Stimulated activated naive CD8-positive, alpha-beta T cell treated with anti-CD3 and anti-CD28 coated beads, Interleukin-15, amount 100 ng/mL, for 72 hours (primary cell): ENCODE data around the gene AGBL2.
"Not testable (repeated sequence)": the region's sequence is repeated elsewhere in the genome, so short reads cannot be mapped to it uniquely, and the experiment has no call there.

Experiments used
- ATAC-seq: fragments of 150-1000 bp; cut with Tn5 transposase; 2 replicates; pipeline ENCODE4 v1.10.0; 2021; ENCODE audit warnings: mild to moderate bottlenecking, moderate library complexity
- DNase-seq, 2 donors: peaks; one replicate each; pipeline ENCODE4 v3.0.0; 2021 to 2022
- H3K27ac Mint-ChIP-seq, 2 donors: one replicate each; pipeline ENCODE4 v1.8.0; 2022; ENCODE audit warnings: mild to moderate bottlenecking in 2 of 2, mixed read lengths in 2 of 2, moderate library complexity in 2 of 2
- H3K27me3 Mint-ChIP-seq: one replicate; pipeline ENCODE4 v1.8.0; 2022; ENCODE audit warnings: mixed read lengths
- H3K4me1 Mint-ChIP-seq: one replicate; pipeline ENCODE4 v1.8.0; 2022; ENCODE audit warnings: mild to moderate bottlenecking, mixed read lengths
- H3K4me3 Mint-ChIP-seq, 2 donors: one replicate each; pipeline ENCODE4 v1.8.0; 2022; ENCODE audit warnings: mild to moderate bottlenecking in 2 of 2, mixed read lengths in 2 of 2, moderate library complexity in 1 of 2
- H3K9me3 Mint-ChIP-seq, 2 donors: one replicate each; pipeline ENCODE4 v1.8.0; 2022; ENCODE audit warnings: mixed read lengths in 2 of 2

Gene AGBL2

GRCh38 chr11:47711816-47712215, 3.4 kb downstream of the AGBL2 start:
- Mint-ChIP-seq H3K4me1 (peaks cover 26% of the 10 kb centered on the region), H3K27me3 (no peaks in the 10 kb centered on the region), H3K4me3 (no peak overlapping the region), H3K27ac (no peak overlapping the region), H3K9me3 (peaks cover 8% of the 10 kb centered on the region in 2 donors)
- ATAC-seq (no peak), DNase-seq (no peak)

- no peak overlapping the region for H3K4me3 Mint-ChIP-seq
- no peaks in the 10 kb centered on the region for H3K27me3 Mint-ChIP-seq
- DNase-seq (no peak), ATAC-seq (no peak)
- H3K9me3 Mint-ChIP-seq, result peaks cover 8% of the 10 kb centered on the region in 2 donors
- peak overlapping the region in 1 of 2 donors; percentile 25 for H3K27ac Mint-ChIP-seq
- peaks cover 26% of the 10 kb centered on the region for H3K4me1 Mint-ChIP-seq
Observed at GRCh38 chr11:47711225-47711624, 3.9 kb downstream of the AGBL2 start.

- not testable (repeated sequence) for H3K4me1 Mint-ChIP-seq, ATAC-seq, H3K4me3 Mint-ChIP-seq, H3K9me3 Mint-ChIP-seq, H3K27ac Mint-ChIP-seq, H3K27me3 Mint-ChIP-seq, DNase-seq
Observed at GRCh38 chr11:47707275-47707786, 7.8 kb downstream of the AGBL2 start.

GRCh38 chr11:47705721-47706120, 9.4 kb downstream of the AGBL2 start:
- Mint-ChIP-seq H3K27me3 (no peaks in the 10 kb centered on the region), H3K27ac (peak overlapping the region in 1 of 2 donors; percentile 75), H3K4me3 (no peak overlapping the region), H3K9me3 (peaks cover 8% of the 10 kb centered on the region in 2 donors), H3K4me1 (peaks cover 5% of the 10 kb centered on the region)
- ATAC-seq (no peak), DNase-seq (no peak)

- DNase-seq, result no peak
- H3K27ac Mint-ChIP-seq, result no peak overlapping the region
- ATAC-seq, result no peak
- H3K4me3 Mint-ChIP-seq, result no peak overlapping the region
- no peaks in the 10 kb centered on the region for H3K27me3 Mint-ChIP-seq
- no peaks in the 10 kb centered on the region for H3K9me3 Mint-ChIP-seq
- H3K4me1 Mint-ChIP-seq, result peaks cover 5% of the 10 kb centered on the region
Observed at GRCh38 chr11:47691979-47692378, 23.2 kb downstream of the AGBL2 start.

- no peaks in the 10 kb centered on the region for H3K27me3 Mint-ChIP-seq
- no peaks in the 10 kb centered on the region for H3K9me3 Mint-ChIP-seq
- H3K4me3 Mint-ChIP-seq, result no peak overlapping the region
Observed at GRCh38 chr11:47689480-47689879, 25.7 kb downstream of the AGBL2 start.

GRCh38 chr11:47688991-47689390, 26.2 kb downstream of the AGBL2 start:
- H3K4me3 Mint-ChIP-seq, result no peak overlapping the region
- peaks cover 5% of the 10 kb centered on the region for H3K4me1 Mint-ChIP-seq
- no peaks in the 10 kb centered on the region for H3K9me3 Mint-ChIP-seq
- no peaks in the 10 kb centered on the region for H3K27me3 Mint-ChIP-seq
- no peak overlapping the region for H3K27ac Mint-ChIP-seq
- DNase-seq (no peak), ATAC-seq (no peak)

More at GRCh38 chr11:47689480-47689879, 25.7 kb downstream of the AGBL2 start:
- H3K27ac Mint-ChIP-seq, result peak overlapping the region in 1 of 2 donors; percentile 65
- DNase-seq (no peak), ATAC-seq (no peak)
- H3K4me1 Mint-ChIP-seq, result peaks cover 5% of the 10 kb centered on the region

GRCh38 chr11:47688111-47688510, 27.1 kb downstream of the AGBL2 start:
- ATAC-seq, result no peak
- Mint-ChIP-seq H3K4me1 (peaks cover 5% of the 10 kb centered on the region), H3K9me3 (no peaks in the 10 kb centered on the region), H3K27me3 (no peaks in the 10 kb centered on the region), H3K4me3 (no peak overlapping the region), H3K27ac (no peak overlapping the region)
- DNase-seq, result no peak

- H3K4me3 Mint-ChIP-seq, ATAC-seq, H3K4me1 Mint-ChIP-seq, H3K9me3 Mint-ChIP-seq, H3K27ac Mint-ChIP-seq, H3K27me3 Mint-ChIP-seq, DNase-seq: not testable (repeated sequence)
Observed at GRCh38 chr11:47686704-47687103, 28.5 kb downstream of the AGBL2 start.

- no peak for ATAC-seq
- no peaks in the 10 kb centered on the region for H3K4me1 Mint-ChIP-seq
- no peak for DNase-seq
- H3K27ac Mint-ChIP-seq, result no peak overlapping the region
- H3K27me3 Mint-ChIP-seq, result no peaks in the 10 kb centered on the region
- H3K4me3 Mint-ChIP-seq, result no peak overlapping the region
- no peaks in the 10 kb centered on the region for H3K9me3 Mint-ChIP-seq
Observed at GRCh38 chr11:47686151-47686550, 29.0 kb downstream of the AGBL2 start.

GRCh38 chr11:47675851-47676250, 39.3 kb downstream of the AGBL2 start:
- Mint-ChIP-seq H3K9me3 (no peaks in the 10 kb centered on the region), H3K4me1 (no peaks in the 10 kb centered on the region), H3K4me3 (no peak overlapping the region), H3K27ac (no peak overlapping the region), H3K27me3 (no peaks in the 10 kb centered on the region)
- DNase-seq (no peak), ATAC-seq (no peak)

- ATAC-seq (no peak), DNase-seq (no peak)
- Mint-ChIP-seq H3K27ac (peak overlapping the region in 1 of 2 donors; percentile 28), H3K27me3 (no peaks in the 10 kb centered on the region), H3K4me3 (no peak overlapping the region), H3K9me3 (no peaks in the 10 kb centered on the region), H3K4me1 (no peaks in the 10 kb centered on the region)
Observed at GRCh38 chr11:47672283-47672730, 42.9 kb downstream of the AGBL2 start.

- DNase-seq (no peak), ATAC-seq (no peak)
- Mint-ChIP-seq H3K4me3 (no peak overlapping the region), H3K4me1 (peaks cover 5% of the 10 kb centered on the region), H3K27ac (no peak overlapping the region), H3K27me3 (no peaks in the 10 kb centered on the region), H3K9me3 (no peaks in the 10 kb centered on the region)
Observed at GRCh38 chr11:47669856-47670255, 45.3 kb downstream of the AGBL2 start.

- Mint-ChIP-seq H3K27ac (no peak overlapping the region), H3K27me3 (no peaks in the 10 kb centered on the region), H3K4me3 (no peak overlapping the region), H3K4me1 (peaks cover 17% of the 10 kb centered on the region), H3K9me3 (no peaks in the 10 kb centered on the region)
- ATAC-seq, result no peak
- no peak for DNase-seq
Observed at GRCh38 chr11:47668665-47669064, 46.5 kb downstream of the AGBL2 start.

- H3K27ac Mint-ChIP-seq, result no peak overlapping the region
- DNase-seq (no peak), ATAC-seq (no peak)
- H3K27me3 Mint-ChIP-seq, result no peaks in the 10 kb centered on the region
- peaks cover 25% of the 10 kb centered on the region for H3K4me1 Mint-ChIP-seq
- no peaks in the 10 kb centered on the region for H3K9me3 Mint-ChIP-seq
- no peak overlapping the region for H3K4me3 Mint-ChIP-seq
Observed at GRCh38 chr11:47667555-47667954, 47.6 kb downstream of the AGBL2 start.

- no peaks in the 10 kb centered on the region for H3K27me3 Mint-ChIP-seq
- no peak for ATAC-seq
- no peak overlapping the region for H3K27ac Mint-ChIP-seq
- no peaks in the 10 kb centered on the region for H3K9me3 Mint-ChIP-seq
- no peak for DNase-seq
- peaks cover 25% of the 10 kb centered on the region for H3K4me1 Mint-ChIP-seq
- no peak overlapping the region for H3K4me3 Mint-ChIP-seq
Observed at GRCh38 chr11:47667135-47667534, 48.0 kb downstream of the AGBL2 start.

- peaks cover 25% of the 10 kb centered on the region for H3K4me1 Mint-ChIP-seq
- ATAC-seq, H3K9me3 Mint-ChIP-seq, DNase-seq, H3K27me3 Mint-ChIP-seq, H3K4me3 Mint-ChIP-seq: not testable (repeated sequence)
- H3K27ac Mint-ChIP-seq, result peak overlapping the region in 1 of 2 donors; percentile 48
Observed at GRCh38 chr11:47664936-47665335, 50.2 kb downstream of the AGBL2 start.
